Stimulated activated effector memory CD8-positive, alpha-beta T cell treated with anti-CD3 and anti-CD28 coated beads, Interleukin-12 subunit alpha, Interleukin-12 subunit beta, amount 100 ng/mL, for 72 hours (primary cell): ENCODE measurements around the gene OR4D5.

ENCODE experiments used
- ATAC-seq: fragments of 150-1000 bp; cut with Tn5 transposase; 2 replicates; pipeline ENCODE4 v1.10.0; 2021
- DNase-seq, 2 donors: peaks; one replicate each; pipeline ENCODE4 v3.0.0; 2021 to 2022; ENCODE audit warnings: low spot score in 2 of 2
- H3K27ac Mint-ChIP-seq: one replicate; pipeline ENCODE4 v1.8.0; 2022; ENCODE audit warnings: mild to moderate bottlenecking, mixed read lengths
- H3K36me3 Mint-ChIP-seq: one replicate; pipeline ENCODE4 v1.8.0; 2022; ENCODE audit warnings: mild to moderate bottlenecking, mixed read lengths
- H3K4me1 Mint-ChIP-seq: one replicate; pipeline ENCODE4 v1.8.0; 2022; ENCODE audit warnings: mixed read lengths
- H3K4me3 Mint-ChIP-seq: one replicate; pipeline ENCODE4 v1.8.0; 2022; ENCODE audit warnings: mild to moderate bottlenecking, mixed read lengths
- H3K9me3 Mint-ChIP-seq: one replicate; pipeline ENCODE4 v1.8.0; 2022; ENCODE audit warnings: mixed read lengths

Gene OR4D5

GRCh38 chr11:123939317-123939716 lies at the start of gene OR4D5:
Gene OR4D5, plus strand, starts transcription at chr11:123939617. Its CDS starts 0 bp downstream, at chr11:123939617.
- Mint-ChIP-seq H3K27ac (no peak within 1 kb of the TSS), H3K36me3 (no peaks in the 10 kb centered on the region), H3K4me1 (no peaks in the 10 kb centered on the region), H3K9me3 (peaks cover 12% of the 10 kb centered on the region), H3K4me3 (no peak within 1 kb of the TSS)
- no peak for ATAC-seq
- DNase-seq, result no peak

GRCh38 chr11:123892031-123892430 lies 47.4 kb upstream of the OR4D5 start:
- Mint-ChIP-seq H3K36me3 (no peaks in the 10 kb centered on the region), H3K27ac (no peak overlapping the region), H3K9me3 (no peaks in the 10 kb centered on the region), H3K4me3 (no peak overlapping the region), H3K4me1 (no peaks in the 10 kb centered on the region)
- no peak for ATAC-seq
- DNase-seq, result no peak

- no peak for ATAC-seq
- H3K27ac Mint-ChIP-seq, result no peak overlapping the region
- DNase-seq, result no peak
- H3K4me3 Mint-ChIP-seq, result no peak overlapping the region
- H3K9me3 Mint-ChIP-seq, result no peaks in the 10 kb centered on the region
- no peaks in the 10 kb centered on the region for H3K36me3 Mint-ChIP-seq
- H3K4me1 Mint-ChIP-seq, result no peaks in the 10 kb centered on the region
Observed at GRCh38 chr11:123899792-123900191, 39.6 kb upstream of the OR4D5 start.

- Mint-ChIP-seq H3K4me1 (no peaks in the 10 kb centered on the region), H3K9me3 (no peaks in the 10 kb centered on the region), H3K36me3 (no peaks in the 10 kb centered on the region), H3K27ac (no peak within 1 kb of the TSS), H3K4me3 (no peak within 1 kb of the TSS)
- DNase-seq (no peak), ATAC-seq (no peak)
Observed at GRCh38 chr11:123901867-123902266, 37.5 kb upstream of the OR4D5 start, which contains the start of gene OR8D4. Gene OR8D4, plus strand, starts transcription at chr11:123902167. Its CDS starts 4,265 bp downstream, at chr11:123906432.

GRCh38 chr11:123903932-123904331 lies 35.5 kb upstream of the OR4D5 start:
- no peak overlapping the region for H3K4me3 Mint-ChIP-seq
- no peaks in the 10 kb centered on the region for H3K4me1 Mint-ChIP-seq
- ATAC-seq (peak; percentile 51), DNase-seq (no peak)
- no peak overlapping the region for H3K27ac Mint-ChIP-seq
- no peaks in the 10 kb centered on the region for H3K9me3 Mint-ChIP-seq
- no peaks in the 10 kb centered on the region for H3K36me3 Mint-ChIP-seq

GRCh38 chr11:123904932-123905331 lies 34.5 kb upstream of the OR4D5 start:
- H3K27ac Mint-ChIP-seq, result no peak overlapping the region
- no peaks in the 10 kb centered on the region for H3K9me3 Mint-ChIP-seq
- no peak overlapping the region for H3K4me3 Mint-ChIP-seq
- ATAC-seq, result no peak
- H3K4me1 Mint-ChIP-seq, result no peaks in the 10 kb centered on the region
- H3K36me3 Mint-ChIP-seq, result no peaks in the 10 kb centered on the region
- DNase-seq, result no peak

- no peak for DNase-seq
- H3K9me3 Mint-ChIP-seq, result no peaks in the 10 kb centered on the region
Observed at GRCh38 chr11:123905826-123906225, 33.6 kb upstream of the OR4D5 start.

GRCh38 chr11:123920943-123921342 lies 18.5 kb upstream of the OR4D5 start:
- ATAC-seq, result no peak

More at GRCh38 chr11:123905826-123906225, 33.6 kb upstream of the OR4D5 start:
- Mint-ChIP-seq H3K4me3 (no peak overlapping the region), H3K36me3 (no peaks in the 10 kb centered on the region), H3K4me1 (no peaks in the 10 kb centered on the region), H3K27ac (no peak overlapping the region)
- ATAC-seq, result no peak

GRCh38 chr11:123924027-123924426 lies 15.4 kb upstream of the OR4D5 start:
- ATAC-seq (no peak), DNase-seq (no peak)
- H3K36me3 Mint-ChIP-seq, result no peaks in the 10 kb centered on the region
- H3K9me3 Mint-ChIP-seq, result peaks cover 6% of the 10 kb centered on the region
- no peaks in the 10 kb centered on the region for H3K4me1 Mint-ChIP-seq
- H3K4me3 Mint-ChIP-seq, result no peak overlapping the region
- no peak overlapping the region for H3K27ac Mint-ChIP-seq

More at GRCh38 chr11:123920943-123921342, 18.5 kb upstream of the OR4D5 start:
- Mint-ChIP-seq H3K4me3 (no peak overlapping the region), H3K36me3 (no peaks in the 10 kb centered on the region), H3K9me3 (peaks cover 3% of the 10 kb centered on the region), H3K27ac (no peak overlapping the region), H3K4me1 (no peaks in the 10 kb centered on the region)
- no peak for DNase-seq

- no peak for DNase-seq
- ATAC-seq, result no peak
- no peak overlapping the region for H3K4me3 Mint-ChIP-seq
- H3K9me3 Mint-ChIP-seq, result peaks cover 10% of the 10 kb centered on the region
- H3K4me1 Mint-ChIP-seq, result no peaks in the 10 kb centered on the region
- H3K36me3 Mint-ChIP-seq, result no peaks in the 10 kb centered on the region
- H3K27ac Mint-ChIP-seq, result no peak overlapping the region
Observed at GRCh38 chr11:123942413-123942812, 3.0 kb downstream of the OR4D5 start.

- Mint-ChIP-seq H3K9me3 (peaks cover 10% of the 10 kb centered on the region), H3K36me3 (no peaks in the 10 kb centered on the region), H3K4me3 (no peak within 1 kb of the TSS), H3K27ac (no peak within 1 kb of the TSS), H3K4me1 (no peaks in the 10 kb centered on the region)
- ATAC-seq, result no peak
- DNase-seq, result no peak
Observed at GRCh38 chr11:123943738-123944137, 4.3 kb downstream of the OR4D5 start, which contains the start of gene OR6T1. Gene OR6T1, minus strand, starts transcription at chr11:123943838. Its CDS starts 0 bp downstream, at chr11:123943838.

- no peak for ATAC-seq
- H3K9me3 Mint-ChIP-seq, result peaks cover 7% of the 10 kb centered on the region
- DNase-seq, result no peak
- no peaks in the 10 kb centered on the region for H3K4me1 Mint-ChIP-seq
- no peak overlapping the region for H3K27ac Mint-ChIP-seq
- H3K36me3 Mint-ChIP-seq, result no peaks in the 10 kb centered on the region
- no peak overlapping the region for H3K4me3 Mint-ChIP-seq
Observed at GRCh38 chr11:123945132-123945531, 5.7 kb downstream of the OR4D5 start.

- no peak overlapping the region for H3K27ac Mint-ChIP-seq
- H3K9me3 Mint-ChIP-seq, result peaks cover 6% of the 10 kb centered on the region
- H3K36me3 Mint-ChIP-seq, result no peaks in the 10 kb centered on the region
- DNase-seq (no peak), ATAC-seq (no peak)
- no peaks in the 10 kb centered on the region for H3K4me1 Mint-ChIP-seq
- H3K4me3 Mint-ChIP-seq, result no peak overlapping the region
Observed at GRCh38 chr11:123956752-123957151, 17.3 kb downstream of the OR4D5 start.

- Mint-ChIP-seq H3K4me3 (no peak overlapping the region), H3K27ac (no peak overlapping the region), H3K9me3 (peaks cover 6% of the 10 kb centered on the region), H3K36me3 (no peaks in the 10 kb centered on the region), H3K4me1 (no peaks in the 10 kb centered on the region)
- DNase-seq (no peak), ATAC-seq (no peak)
Observed at GRCh38 chr11:123973816-123974215, 34.4 kb downstream of the OR4D5 start.

GRCh38 chr11:123976770-123977560 lies 37.5 kb downstream of the OR4D5 start:
- ATAC-seq (peak; percentile 39), DNase-seq (no peak)
- Mint-ChIP-seq H3K36me3 (no peaks in the 10 kb centered on the region), H3K4me3 (no peak overlapping the region), H3K4me1 (no peaks in the 10 kb centered on the region), H3K27ac (no peak overlapping the region), H3K9me3 (peaks cover 9% of the 10 kb centered on the region)

- H3K9me3 Mint-ChIP-seq, result peaks cover 16% of the 10 kb centered on the region
- H3K4me1 Mint-ChIP-seq, result no peaks in the 10 kb centered on the region
- H3K27ac Mint-ChIP-seq, result no peak within 1 kb of the TSS
- ATAC-seq (no peak), DNase-seq (no peak)
- H3K4me3 Mint-ChIP-seq, result no peak within 1 kb of the TSS
- no peaks in the 10 kb centered on the region for H3K36me3 Mint-ChIP-seq
Observed at GRCh38 chr11:123977731-123978347, 38.4 kb downstream of the OR4D5 start, which contains the start of gene OR10S1. Gene OR10S1, minus strand, starts transcription at chr11:123977781. Its CDS starts 117 bp downstream, at chr11:123977664.
